Panc1 (cell line): ENCODE measurements around the gene ARRDC4. TPM values are rescaled to one million over a fixed set of nuclear protein-coding genes. Genes with fewer than 3 reads are reported as not detected.

Experiments
- ATAC-seq: fragments of 200-7000 bp; cut with Tn5 transposase; 2 replicates; pipeline ENCODE4 v1.9.1; 2020; ENCODE audit warnings: mild to moderate bottlenecking, moderate library complexity
- BruUV-seq: library from RNA; stranded (reverse); fragments of 400-500 nt; replicated peaks from 2 replicates; lab custom pipeline; 2021; lab: Mats Ljungman, UMichigan
- CTCF ChIA-PET: fragments of 300-600 bp; sonication (Branson Sonifier 250); formaldehyde crosslinking; loops from one replicate; lab custom pipeline; 2022; ENCODE audit warnings: antibody characterized with exemption; lab: Charles Lee
- POLR2A ChIA-PET: fragments of 300-600 bp; sonication (Branson Sonifier 250); formaldehyde crosslinking; loops from one replicate; lab custom pipeline; 2022; ENCODE audit warnings: antibody characterized with exemption; lab: Charles Lee
- DNase-seq: peaks from one replicate; pipeline ENCODE4 v3.0.0-alpha.2; 2010; ENCODE audit warnings: low read depth, low spot score
- H3K27ac ChIP-seq: 2 replicates; pipeline ENCODE4 v1.5.1; 2011; ENCODE audit warnings: mild to moderate bottlenecking, low read length, inconsistent platforms
- H3K27me3 ChIP-seq: fragments of 200-500 bp; sonication (Bioruptor generic); 2 replicates; pipeline ENCODE4 v1.6.0; 2014; ENCODE audit warnings: low read length, inconsistent platforms; ENCODE audit not compliant: control insufficient read depth, insufficient read depth
- H3K36me3 ChIP-seq: fragments of 200-500 bp; sonication (Bioruptor generic); 2 replicates; pipeline ENCODE4 v1.5.1; 2014; ENCODE audit warnings: inconsistent platforms, mild to moderate bottlenecking, low read length, moderate library complexity; ENCODE audit not compliant: control insufficient read depth, insufficient read depth
- H3K4me1 ChIP-seq: 2 replicates; pipeline ENCODE4 v1.5.1; 2011; ENCODE audit warnings: inconsistent platforms, mild to moderate bottlenecking, low read length, moderate library complexity; ENCODE audit not compliant: control insufficient read depth, insufficient read depth
- H3K4me3 ChIP-seq, 2 experiments: 2 replicates each; pipeline ENCODE4 v1.5.1; 2011 to 2012; ENCODE audit warnings: low read depth in 2 of 2, low read length in 2 of 2, mild to moderate bottlenecking in 2 of 2, inconsistent platforms in 1 of 2, moderate library complexity in 1 of 2
- H3K9me3 ChIP-seq: fragments of 200-500 bp; sonication (Bioruptor generic); 2 replicates; pipeline ENCODE4 v1.5.1; 2014; ENCODE audit warnings: low read depth, mild to moderate bottlenecking, inconsistent platforms, low read length, moderate library complexity; ENCODE audit not compliant: control insufficient read depth, insufficient read depth
- CTCF ChIP-seq: fragments of 450-650 bp; IDR thresholded peaks from 2 replicates; pipeline ENCODE4 v1.5.1; 2017; ENCODE audit warnings: mild to moderate bottlenecking
- POLR2AphosphoS5 ChIP-seq: IDR thresholded peaks from 2 replicates; pipeline ENCODE4 v1.6.1; 2012; ENCODE audit warnings: mild to moderate bottlenecking, low read depth, low read length, moderate library complexity
- REST ChIP-seq, 2 experiments: IDR thresholded peaks; 2 replicates each; pipeline ENCODE4 v1.6.1; 2011 to 2012; ENCODE audit warnings: low read depth in 2 of 2, control low read depth in 1 of 2, low read length in 1 of 2, mild to moderate bottlenecking in 1 of 2, moderate library complexity in 1 of 2; ENCODE audit not compliant: insufficient read depth in 1 of 2
- SIN3A ChIP-seq: IDR thresholded peaks from 2 replicates; pipeline ENCODE4 v1.6.1; 2012; ENCODE audit warnings: low read depth, mild to moderate bottlenecking, low read length, moderate library complexity, borderline replicate concordance; ENCODE audit not compliant: insufficient read depth
- TCF7L2 ChIP-seq: IDR thresholded peaks from 2 replicates; pipeline ENCODE4 v1.6.1; 2011; ENCODE audit warnings: mild to moderate bottlenecking, low read depth, low read length, inconsistent platforms
- in situ Hi-C: cut with HindIII; loops from 2 replicates; pipeline ENCODE4 v1.10.0; 2016; ENCODE audit warnings: low sequenced_read_pairs, low pct_unique_long_range_greater_than_20kb
- intact Hi-C: fragments of 100-400 bp; cut with micrococcal nuclease; formaldehyde crosslinking; loops from one replicate; pipeline ENCODE4 v1.10.0; 2022; ENCODE audit not compliant: unreplicated experiment
- total RNA-seq: library from RNA; stranded (reverse); gene quantifications from one replicate; pipeline ENCODE4 v1.2.1, GENCODE V29; 2021; ENCODE audit not compliant: unreplicated experiment

Gene ARRDC4
- total RNA-seq, 1 experiment from 2014 or later, result 2.9 TPM

GRCh38 chr15:97972366-97972765 lies 11.9 kb downstream of the ARRDC4 start:
- ChIA-PET CTCF (no interaction called here), POLR2A (no interaction called here)
- H3K9me3 ChIP-seq, result no peaks in the 10 kb centered on the region
- DNase-seq, result no peak
- BruUV-seq, result no TSS peak
- TF ChIP-seq TCF7L2 (no peak), CTCF (no peak)
- in situ Hi-C loops (no loop called here), intact Hi-C loops (no loop called here)
- no peaks in the 10 kb centered on the region for H3K4me1 ChIP-seq
- H3K27me3 ChIP-seq, result peaks cover 2% of the 10 kb centered on the region; the same call in 1 of the 2 replicates
- H3K36me3 ChIP-seq, result no peaks in the 10 kb centered on the region
- H3K4me3 ChIP-seq, result no peak overlapping the region
- no peak overlapping the region for H3K27ac ChIP-seq
- no peak for ATAC-seq

- Histone ChIP-seq H3K9me3 (no peaks in the 10 kb centered on the region), H3K4me3 (no peak overlapping the region), H3K27me3 (peaks cover 2% of the 10 kb centered on the region; the same call in 1 of the 2 replicates), H3K36me3 (no peaks in the 10 kb centered on the region), H3K27ac (no peak overlapping the region), H3K4me1 (no peaks in the 10 kb centered on the region)
- ChIA-PET CTCF (no interaction called here), POLR2A (no interaction called here)
- intact Hi-C loops, result no loop called here
- ATAC-seq (no peak), DNase-seq (no peak)
- TF ChIP-seq TCF7L2 (no peak), REST (IDR thresholded peaks at IDR 0.05; ENCODE audit: insufficient read depth in 1 of 2, low read depth in 2 of 2, low read length in 1 of 2) (no peak), CTCF (no peak), POLR2AphosphoS5 (no peak), SIN3A (no peak)
- no TSS peak for BruUV-seq
- in situ Hi-C loops, result no loop called here
These were observed 15.6 kb downstream of the ARRDC4 start for GRCh38 chr15:97976129-97976528.
